BLaER1 treated with 17β-estradiol and CSF1 and Interleukin-3, amounts not matched to agents 10 nM and 100 nM (cell line): ENCODE data around the gene GTPBP2.
"Not testable (repeated sequence)": the region's sequence is repeated elsewhere in the genome, so short reads cannot be mapped to it uniquely, and the experiment has no call there.

Experiments
- H3K27ac ChIP-seq, 11 experiments: shearing (Covaris generic); formaldehyde crosslinking; 2 replicates each; pipeline ENCODE4 v1.8.1; 2022
- H3K27me3 ChIP-seq, 11 experiments: shearing (Covaris generic); formaldehyde crosslinking; 2 replicates each; pipeline ENCODE4 v1.8.1; 2022
- H3K36me3 ChIP-seq, 11 experiments: shearing (Covaris generic); formaldehyde crosslinking; 2 replicates each; pipeline ENCODE4 v1.8.1; 2022
- H3K4me1 ChIP-seq, 10 experiments: shearing (Covaris generic); formaldehyde crosslinking; 2 replicates each; pipeline ENCODE4 v1.8.1; 2022
- H3K4me2 ChIP-seq, 11 experiments: shearing (Covaris generic); formaldehyde crosslinking; 2 replicates each; pipeline ENCODE4 v1.8.1; 2022
- H3K4me3 ChIP-seq, 10 experiments: shearing (Covaris generic); formaldehyde crosslinking; 2 replicates each; pipeline ENCODE4 v1.8.1; 2022
- H3K9ac ChIP-seq, 11 experiments: shearing (Covaris generic); formaldehyde crosslinking; 2 replicates each; pipeline ENCODE4 v1.8.1; 2022
- H3K9me3 ChIP-seq, 11 experiments: shearing (Covaris generic); formaldehyde crosslinking; replicated peaks in 1 of 11; 2 replicates each; pipeline ENCODE4 v1.8.1; 2022
- H4K20me1 ChIP-seq, 11 experiments: shearing (Covaris generic); formaldehyde crosslinking; 2 replicates each; pipeline ENCODE4 v1.8.1; 2022
- Cebpa-rat ChIP-seq, 11 experiments: shearing (Covaris generic); IDR thresholded peaks; 2 replicates each; pipeline ENCODE4 v1.8.1; 2022

GTPBP2 gene

DNA sequence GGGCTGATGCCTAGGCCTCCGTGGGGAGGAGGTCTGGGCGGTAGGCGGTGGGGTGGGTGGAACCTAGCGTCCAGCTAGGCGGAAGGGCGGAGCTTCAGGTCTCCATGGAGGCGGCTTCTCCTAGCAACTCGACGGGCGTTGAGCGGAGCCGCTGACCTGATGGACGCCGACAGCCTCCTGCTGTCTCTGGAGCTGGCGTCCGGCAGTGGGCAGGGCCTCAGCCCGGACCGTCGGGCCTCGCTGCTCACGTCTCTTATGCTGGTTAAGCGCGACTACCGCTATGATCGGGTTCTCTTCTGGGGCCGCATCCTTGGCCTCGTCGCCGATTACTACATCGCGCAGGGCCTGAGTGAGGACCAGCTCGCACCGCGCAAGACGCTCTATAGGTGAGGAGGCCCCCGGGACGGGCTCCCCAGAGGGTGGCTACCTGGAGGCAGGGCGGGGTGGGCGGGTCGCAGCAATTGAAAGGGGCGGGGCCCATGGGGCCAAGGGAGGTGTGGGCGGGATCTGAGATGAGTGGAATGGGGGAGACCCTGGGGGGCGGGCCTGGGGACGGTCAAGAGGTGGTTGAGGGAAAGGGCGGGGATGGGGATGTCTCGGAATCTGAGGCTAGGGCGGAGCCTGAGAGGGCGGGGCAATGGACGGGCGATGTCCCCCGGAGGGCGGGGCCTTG lies 16.0 kb upstream of the GTPBP2 start, which contains the start of gene RSPH9:
Gene RSPH9 (plus strand): TSS at position 97 of the 673 bp plus-strand sequence. CDS start 63 bp downstream, at position 160.
- H3K27ac ChIP-seq: no peak within 1 kb of the TSS
- H3K27me3 ChIP-seq: no peaks in the 10 kb centered on the region
- no peak within 1 kb of the TSS for H3K4me3 ChIP-seq
- peak within 1 kb of the TSS in 2 of 11 experiments; percentile 15 to 24; a peak in 3 of 22 replicates for H3K4me2 ChIP-seq
- H3K9me3 ChIP-seq: no peaks in the 10 kb centered on the region
- H3K4me1 ChIP-seq: peaks cover 6 to 26% (median 15%) of the 10 kb centered on the region in 10 experiments; a peak in 19 of 20 replicates
- peaks cover 20 to 49% (median 42%) of the 10 kb centered on the region in 11 experiments; a peak in 21 of 22 replicates for H4K20me1 ChIP-seq
- no peak within 1 kb of the TSS for H3K9ac ChIP-seq
- peaks cover 27 to 48% (median 36%) of the 10 kb centered on the region in 11 experiments for H3K36me3 ChIP-seq
- no peak for TF ChIP-seq Cebpa-rat (IDR thresholded peaks at IDR 0.05)

DNA sequence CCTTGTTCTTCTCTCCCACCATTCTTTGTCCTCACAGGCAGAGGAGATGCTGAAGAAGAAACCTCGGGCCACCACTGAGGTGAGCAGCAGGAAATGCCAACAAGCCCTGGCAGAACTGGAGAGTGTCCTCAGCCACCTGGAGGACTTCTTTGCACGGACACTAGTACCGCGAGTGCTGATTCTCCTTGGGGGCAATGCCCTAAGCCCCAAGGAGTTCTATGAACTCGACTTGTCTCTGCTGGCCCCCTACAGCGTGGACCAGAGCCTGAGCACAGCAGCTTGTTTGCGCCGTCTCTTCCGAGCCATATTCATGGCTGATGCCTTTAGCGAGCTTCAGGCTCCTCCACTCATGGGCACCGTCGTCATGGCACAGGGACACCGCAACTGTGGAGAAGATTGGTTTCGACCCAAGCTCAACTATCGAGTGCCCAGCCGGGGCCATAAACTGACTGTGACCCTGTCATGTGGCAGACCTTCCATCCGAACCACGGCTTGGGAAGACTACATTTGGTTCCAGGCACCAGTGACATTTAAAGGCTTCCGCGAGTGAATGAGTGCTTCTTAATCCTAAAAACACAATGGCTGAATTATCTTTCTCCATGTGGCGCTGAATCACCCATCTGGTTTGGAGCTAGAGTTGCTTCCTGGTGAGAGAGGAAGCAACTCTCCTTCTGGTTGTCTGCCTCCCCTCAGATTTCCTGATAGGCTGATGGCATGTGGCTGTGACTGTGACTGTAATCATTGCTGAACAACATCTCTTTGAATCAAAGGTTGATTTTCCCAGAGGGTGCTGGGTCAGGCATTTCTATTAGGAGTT lies 11.1 kb upstream of the GTPBP2 start:
- H3K27ac ChIP-seq: peak overlapping the region in 9 of 11 experiments; percentile 37 to 78 (median 67); a peak in 18 of 22 replicates
- H3K4me2 ChIP-seq: peak overlapping the region; percentile 7 to 98 (median 91); a peak in 20 of 22 replicates
- H3K27me3 ChIP-seq: no peaks in the 10 kb centered on the region
- peaks cover 36 to 85% (median 66%) of the 10 kb centered on the region in 11 experiments; a peak in 21 of 22 replicates for H4K20me1 ChIP-seq
- H3K4me1 ChIP-seq: peaks cover 47 to 64% (median 55%) of the 10 kb centered on the region in 10 experiments
- peak overlapping the region in 8 of 11 experiments; percentile 3 to 55 (median 24); a peak in 9 of 22 replicates for H3K9ac ChIP-seq
- no peaks in the 10 kb centered on the region for H3K9me3 ChIP-seq
- peaks cover 59 to 83% (median 72%) of the 10 kb centered on the region in 11 experiments for H3K36me3 ChIP-seq
- TF ChIP-seq Cebpa-rat (IDR thresholded peaks at IDR 0.05): no peak
- peak overlapping the region in 2 of 10 experiments; percentile 15 to 32; a peak in 3 of 20 replicates for H3K4me3 ChIP-seq

DNA sequence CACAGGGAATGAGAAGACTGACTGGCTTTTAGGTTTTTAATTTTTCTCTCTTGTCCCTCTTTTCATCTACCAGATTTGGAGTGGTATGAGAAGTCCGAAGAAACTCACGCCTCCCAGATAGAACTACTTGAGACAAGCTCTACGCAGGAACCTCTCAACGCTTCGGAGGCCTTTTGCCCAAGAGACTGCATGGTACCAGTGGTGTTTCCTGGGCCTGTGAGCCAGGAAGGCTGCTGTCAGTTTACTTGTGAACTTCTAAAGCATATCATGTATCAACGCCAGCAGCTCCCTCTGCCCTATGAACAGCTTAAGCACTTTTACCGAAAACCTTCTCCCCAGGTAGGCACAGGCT lies 7.2 kb upstream of the GTPBP2 start:
- TF ChIP-seq Cebpa-rat (IDR thresholded peaks at IDR 0.05): no peak
- Histone ChIP-seq H3K27ac (peak overlapping the region; percentile 82 to 98 (median 92)), H4K20me1 (peaks cover 13 to 50% (median 37%) of the 10 kb centered on the region in 11 experiments; a peak in 21 of 22 replicates), H3K4me3 (peak overlapping the region; percentile 72 to 90 (median 88)), H3K4me1 (peaks cover 69 to 93% (median 83%) of the 10 kb centered on the region in 10 experiments), H3K4me2 (peak overlapping the region; percentile 85 to 98 (median 94)), H3K27me3 (no peaks in the 10 kb centered on the region), H3K9me3 (no peaks in the 10 kb centered on the region), H3K36me3 (peaks cover 42 to 49% (median 48%) of the 10 kb centered on the region in 11 experiments), H3K9ac (peak overlapping the region; percentile 85 to 94 (median 92))

DNA sequence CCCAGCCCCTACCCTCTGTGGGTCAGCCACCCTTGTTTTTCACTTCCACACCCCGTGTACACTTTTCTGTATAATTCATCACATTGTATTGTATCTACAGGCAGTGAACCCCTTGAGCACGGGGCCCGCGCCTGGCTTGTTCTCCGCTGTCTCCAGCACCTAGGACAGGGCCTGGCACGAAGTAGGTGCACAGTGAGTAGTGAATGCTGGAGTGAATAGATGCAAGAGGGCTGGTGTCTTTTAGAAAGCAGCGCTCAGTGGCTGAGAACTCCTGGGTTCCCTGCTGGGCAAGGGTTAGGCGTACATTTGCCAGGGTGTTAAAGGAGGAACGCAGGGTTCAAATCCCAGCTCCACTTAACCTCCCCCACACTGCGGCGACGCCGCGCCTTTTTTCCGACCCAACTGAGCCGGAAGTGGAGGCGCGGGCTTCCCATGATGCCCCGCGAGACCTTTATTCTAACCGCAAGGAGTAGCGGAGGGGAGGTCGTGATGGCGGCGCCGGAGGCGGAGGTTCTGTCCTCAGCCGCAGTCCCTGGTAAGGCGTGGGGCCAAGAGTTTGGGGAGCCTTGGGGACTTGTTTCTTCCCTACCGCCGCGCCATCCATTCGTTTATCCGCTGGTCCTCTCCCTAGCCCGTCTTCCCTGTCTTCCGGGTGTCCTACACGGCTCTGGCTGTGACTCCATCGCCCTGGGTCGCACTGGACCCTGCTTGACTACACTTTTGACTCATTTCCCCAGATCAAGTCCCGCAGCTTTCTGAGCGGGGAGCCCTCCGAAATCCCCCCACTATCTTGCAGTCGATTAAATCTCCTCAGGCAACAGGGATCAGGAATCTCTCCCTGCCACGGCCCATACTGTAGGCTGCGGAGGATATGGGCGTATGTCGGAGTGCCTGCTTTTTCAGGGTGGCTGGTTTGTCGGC lies 6.6 kb upstream of the GTPBP2 start, which contains the start of gene MAD2L1BP:
Gene MAD2L1BP (plus strand): TSS at position 454 of the 921 bp plus-strand sequence. CDS start 36 bp downstream, at position 490.
- TF ChIP-seq Cebpa-rat (IDR thresholded peaks at IDR 0.05): no peak
- peaks cover 9 to 43% (median 30%) of the 10 kb centered on the region in 11 experiments; a peak in 17 of 22 replicates for H4K20me1 ChIP-seq
- peaks cover 35 to 43% (median 42%) of the 10 kb centered on the region in 11 experiments for H3K36me3 ChIP-seq
- peak within 1 kb of the TSS; percentile 85 to 98 (median 94) for H3K4me2 ChIP-seq
- H3K9me3 ChIP-seq: no peaks in the 10 kb centered on the region
- no peaks in the 10 kb centered on the region for H3K27me3 ChIP-seq
- H3K27ac ChIP-seq: peak within 1 kb of the TSS; percentile 82 to 98 (median 92)
- peak within 1 kb of the TSS; percentile 85 to 94 (median 92) for H3K9ac ChIP-seq
- peak within 1 kb of the TSS; percentile 72 to 90 (median 88) for H3K4me3 ChIP-seq
- peaks cover 73 to 93% (median 84%) of the 10 kb centered on the region in 10 experiments for H3K4me1 ChIP-seq

DNA sequence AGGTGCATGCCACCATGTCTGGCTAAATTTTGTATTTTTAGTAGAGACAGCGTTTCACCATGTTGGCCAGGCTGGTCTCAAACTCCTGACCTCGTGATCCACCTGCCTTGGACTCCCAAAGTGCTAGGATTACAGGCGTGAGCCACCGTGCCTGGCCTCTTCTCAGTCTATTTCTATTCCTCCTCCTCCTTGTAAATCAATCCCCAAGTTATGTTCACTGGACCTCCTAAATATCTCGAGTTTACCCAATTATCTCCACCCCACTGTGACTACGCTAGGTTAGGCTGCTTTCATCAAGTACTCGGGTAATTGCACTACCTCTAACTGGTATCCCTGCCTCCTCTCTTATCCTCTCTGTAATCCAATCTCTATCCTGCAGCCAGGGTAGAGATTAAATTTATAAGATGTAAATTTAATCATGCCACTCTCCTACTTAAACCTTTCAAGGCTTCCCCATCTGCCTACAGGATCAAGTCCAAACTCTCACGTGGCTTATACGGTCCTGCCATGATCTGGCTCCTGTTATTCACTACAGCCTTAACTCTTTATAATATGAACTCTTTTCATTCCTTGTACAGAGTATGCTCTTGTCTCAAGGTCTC lies 5.7 kb upstream of the GTPBP2 start:
- H3K27ac ChIP-seq: peak overlapping the region; percentile 82 to 98 (median 92); a peak in 19 of 22 replicates
- H3K4me2 ChIP-seq: peak overlapping the region; percentile 85 to 98 (median 94)
- H4K20me1 ChIP-seq: peaks cover 4 to 35% (median 22%) of the 10 kb centered on the region in 11 experiments; a peak in 17 of 22 replicates
- peaks cover 27 to 35% (median 33%) of the 10 kb centered on the region in 11 experiments for H3K36me3 ChIP-seq
- no peaks in the 10 kb centered on the region for H3K27me3 ChIP-seq
- H3K9ac ChIP-seq: peak overlapping the region in 10 of 11 experiments; percentile 86 to 94 (median 92); a peak in 14 of 22 replicates
- no peak for TF ChIP-seq Cebpa-rat (IDR thresholded peaks at IDR 0.05)
- H3K9me3 ChIP-seq: no peaks in the 10 kb centered on the region
- peaks cover 71 to 90% (median 81%) of the 10 kb centered on the region in 10 experiments for H3K4me1 ChIP-seq
- H3K4me3 ChIP-seq: peak overlapping the region in 3 of 10 experiments; percentile 79 to 88 (median 88); a peak in 5 of 20 replicates

DNA sequence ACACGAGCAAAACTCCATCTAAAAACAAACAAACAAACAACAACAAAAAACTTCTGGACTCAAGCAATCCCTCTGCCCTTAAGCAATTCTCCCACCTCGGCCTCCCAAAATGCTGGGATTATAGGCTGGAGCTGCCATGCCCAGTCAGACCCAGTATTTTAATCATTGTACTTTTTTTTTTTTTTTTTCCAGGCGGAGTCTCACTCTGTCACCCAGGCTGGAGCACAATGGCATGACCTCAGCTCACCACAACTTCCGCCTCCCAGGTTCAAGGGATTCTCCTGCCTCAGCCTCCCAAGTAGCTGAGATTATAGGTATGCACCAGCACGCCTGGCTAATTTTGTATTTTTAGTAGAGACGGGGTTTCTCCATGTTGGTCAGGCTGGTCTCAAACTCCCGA lies 3.9 kb upstream of the GTPBP2 start:
- H4K20me1 ChIP-seq: peaks cover 1 to 22% (median 8%) of the 10 kb centered on the region in 11 experiments; a peak in 14 of 22 replicates
- H3K9me3 ChIP-seq: not testable (repeated sequence)

DNA sequence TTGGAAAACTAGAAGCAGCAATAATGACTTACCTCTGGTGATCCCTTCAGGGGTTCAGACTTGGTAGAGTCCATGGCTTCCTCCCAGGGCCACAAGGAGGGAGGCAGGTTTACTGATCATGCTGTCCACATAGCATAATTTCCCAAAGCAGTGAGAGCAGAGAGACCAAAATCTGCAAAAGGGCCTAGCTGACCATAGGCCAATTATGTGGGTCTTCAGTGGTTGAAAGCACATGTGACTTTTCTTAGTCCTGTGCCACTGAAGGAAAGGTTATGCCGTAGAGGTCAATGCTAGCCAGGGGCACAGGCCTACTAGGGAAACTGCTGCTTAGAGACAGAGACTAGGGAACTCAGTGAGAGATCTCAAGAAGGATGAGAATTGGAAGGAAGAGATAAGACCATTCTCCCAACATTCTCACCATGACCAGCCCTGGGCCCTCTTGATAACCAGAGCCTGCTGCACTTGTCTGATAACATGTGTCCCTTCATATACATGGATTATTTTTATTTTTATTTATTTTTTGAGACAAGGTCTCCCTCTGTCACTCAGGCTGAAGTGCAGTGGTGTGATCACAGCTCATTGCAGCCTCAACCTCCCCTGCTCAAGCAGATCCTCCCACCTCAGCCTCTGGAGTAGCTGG lies 2.0 kb upstream of the GTPBP2 start:
- peak overlapping the region; percentile 77 to 99 (median 93) for H3K4me2 ChIP-seq
- H3K4me1 ChIP-seq: peaks cover 59 to 79% (median 70%) of the 10 kb centered on the region in 10 experiments
- H3K36me3 ChIP-seq: peaks cover 2 to 9% (median 5%) of the 10 kb centered on the region in 11 experiments
- H3K4me3 ChIP-seq: no peak overlapping the region; a peak in 1 of 20 replicates
- no peak for TF ChIP-seq Cebpa-rat (IDR thresholded peaks at IDR 0.05)
- peak overlapping the region; percentile 78 to 99 (median 97); a peak in 21 of 22 replicates for H3K27ac ChIP-seq
- H4K20me1 ChIP-seq: peaks cover 0 to 24% (median 7%) of the 10 kb centered on the region in 11 experiments; a peak in 7 of 22 replicates
- H3K9me3 ChIP-seq: no peaks in the 10 kb centered on the region
- H3K9ac ChIP-seq: peak overlapping the region in 10 of 11 experiments; percentile 64 to 98 (median 94); a peak in 14 of 22 replicates
- H3K27me3 ChIP-seq: no peaks in the 10 kb centered on the region

More for the DNA sequence above, 3.9 kb upstream of the GTPBP2 start:
- H3K4me2 ChIP-seq: peak overlapping the region; percentile 23 to 96 (median 37); a peak in 17 of 22 replicates
- H3K4me1 ChIP-seq: peaks cover 57 to 77% (median 68%) of the 10 kb centered on the region in 10 experiments
- H3K27me3 ChIP-seq, H3K4me3 ChIP-seq, H3K9ac ChIP-seq: not testable (repeated sequence)
- H3K27ac ChIP-seq: peak overlapping the region in 1 of 11 experiments; percentile 14; a peak in 2 of 22 replicates
- peaks cover 11 to 17% (median 16%) of the 10 kb centered on the region in 11 experiments for H3K36me3 ChIP-seq
